Lower lobe of right lung (tissue), 2 donors: ENCODE data around the gene FAM219B. TPM values are rescaled to one million over a fixed set of nuclear protein-coding genes. Genes with fewer than 3 reads are reported as not detected.
"Not testable (repeated sequence)": the region's sequence is repeated elsewhere in the genome, so short reads cannot be mapped to it uniquely, and the experiment has no call there.

Source experiments
- ATAC-seq, 2 donors: fragments of 200-7000 bp; cut with Tn5 transposase; one replicate each; pipeline ENCODE4 v1.9.1; 2020 to 2022; ENCODE audit warnings: mild to moderate bottlenecking in 2 of 2, moderate library complexity in 2 of 2
- DNase-seq: peaks from one replicate; pipeline ENCODE4 v3.0.0-alpha.2; 2020
- H3K27ac ChIP-seq: fragments of 200-600 bp; one replicate; pipeline ENCODE4 v1.8.0; 2022
- H3K27me3 ChIP-seq: fragments of 200-600 bp; one replicate; pipeline ENCODE4 v1.8.0; 2022; ENCODE audit warnings: low read depth
- H3K36me3 ChIP-seq: fragments of 200-600 bp; one replicate; pipeline ENCODE4 v1.8.0; 2022; ENCODE audit warnings: mild to moderate bottlenecking
- H3K4me1 ChIP-seq: fragments of 200-600 bp; one replicate; pipeline ENCODE4 v1.8.0; 2022
- H3K4me3 ChIP-seq: fragments of 200-600 bp; one replicate; pipeline ENCODE4 v1.8.0; 2022; ENCODE audit warnings: mild to moderate bottlenecking
- H3K9me3 ChIP-seq: fragments of 200-600 bp; one replicate; pipeline ENCODE4 v1.8.0; 2022
- intact Hi-C: fragments of 100-400 bp; cut with DNase I; formaldehyde crosslinking; loops from one replicate; pipeline ENCODE4 v1.11.0; 2022
- total RNA-seq: library from RNA; stranded (reverse); fragmentation: NEBNext Ultra II Directional; extraction: Animal tissue kit (Norgen Biotek cat#: 25700); gene quantifications from one replicate; pipeline ENCODE4 v1.2.1, GENCODE V29; 2021
- TF ChIP-seq, protein P1 (sequence below): fragments of 200-600 bp; IDR thresholded peaks from one replicate; pipeline ENCODE4 v1.8.0; 2022; ENCODE audit warnings: antibody characterized with exemption, mild to moderate bottlenecking
- donor health status: DM: no; HTN: yes; CAD: no; lungs with severe emphysema.

The FAM219B gene
- total RNA-seq, 1 donor from 2014 or later: 92.2 TPM

DNA sequence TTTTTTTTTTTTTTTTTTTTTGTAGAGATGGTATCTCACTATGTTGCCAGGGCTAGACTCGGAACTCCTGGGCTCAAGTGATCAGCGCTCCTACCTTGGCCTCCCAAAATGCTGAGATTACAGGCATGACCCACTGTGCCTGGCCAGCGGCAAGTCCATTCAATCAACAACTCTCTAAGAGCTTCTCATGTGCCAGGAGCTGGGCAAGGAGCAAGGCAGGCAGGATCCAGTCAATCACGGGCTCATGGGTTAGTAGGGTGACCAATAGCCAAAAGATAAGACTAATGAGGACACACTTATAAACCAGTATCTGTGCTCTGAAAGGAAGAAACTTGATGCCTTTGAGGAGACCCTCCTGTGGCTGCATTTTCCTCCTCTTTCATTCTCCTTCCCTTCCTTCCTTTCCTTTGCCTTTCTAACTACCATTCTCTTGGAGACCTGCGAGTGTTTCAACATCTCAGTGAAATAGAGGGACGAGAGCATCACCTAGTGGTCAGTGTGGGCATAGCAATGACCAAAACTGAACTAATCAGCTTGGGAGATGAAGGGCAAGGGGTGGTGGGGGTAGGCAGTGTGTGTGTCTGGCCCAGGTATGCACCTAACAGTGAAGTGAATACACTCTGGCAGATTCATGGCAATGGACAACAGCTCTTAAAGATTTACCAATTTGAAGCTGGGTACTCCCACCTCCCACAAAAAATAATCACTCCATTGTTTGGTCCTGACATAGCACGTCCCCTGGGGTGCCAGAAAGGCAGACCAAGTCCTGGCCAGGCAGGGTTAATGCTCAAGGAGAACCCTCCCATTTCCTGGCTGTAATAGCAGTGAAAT lies 43.6 kb upstream of the FAM219B start:
- ATAC-seq (peak; percentile 83 to 88), DNase-seq (no peak)
- H3K27ac ChIP-seq: no peak overlapping the region
- H3K27me3 ChIP-seq: no peaks in the 10 kb centered on the region
- H3K9me3 ChIP-seq: no peaks in the 10 kb centered on the region
- no peaks in the 10 kb centered on the region for H3K36me3 ChIP-seq
- intact Hi-C loops: no loop called here
- no peak overlapping the region for H3K4me3 ChIP-seq
- peaks cover 19% of the 10 kb centered on the region for H3K4me1 ChIP-seq
- TF ChIP-seq, protein P1, sequence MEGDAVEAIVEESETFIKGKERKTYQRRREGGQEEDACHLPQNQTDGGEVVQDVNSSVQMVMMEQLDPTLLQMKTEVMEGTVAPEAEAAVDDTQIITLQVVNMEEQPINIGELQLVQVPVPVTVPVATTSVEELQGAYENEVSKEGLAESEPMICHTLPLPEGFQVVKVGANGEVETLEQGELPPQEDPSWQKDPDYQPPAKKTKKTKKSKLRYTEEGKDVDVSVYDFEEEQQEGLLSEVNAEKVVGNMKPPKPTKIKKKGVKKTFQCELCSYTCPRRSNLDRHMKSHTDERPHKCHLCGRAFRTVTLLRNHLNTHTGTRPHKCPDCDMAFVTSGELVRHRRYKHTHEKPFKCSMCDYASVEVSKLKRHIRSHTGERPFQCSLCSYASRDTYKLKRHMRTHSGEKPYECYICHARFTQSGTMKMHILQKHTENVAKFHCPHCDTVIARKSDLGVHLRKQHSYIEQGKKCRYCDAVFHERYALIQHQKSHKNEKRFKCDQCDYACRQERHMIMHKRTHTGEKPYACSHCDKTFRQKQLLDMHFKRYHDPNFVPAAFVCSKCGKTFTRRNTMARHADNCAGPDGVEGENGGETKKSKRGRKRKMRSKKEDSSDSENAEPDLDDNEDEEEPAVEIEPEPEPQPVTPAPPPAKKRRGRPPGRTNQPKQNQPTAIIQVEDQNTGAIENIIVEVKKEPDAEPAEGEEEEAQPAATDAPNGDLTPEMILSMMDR: peak; percentile 95

DNA sequence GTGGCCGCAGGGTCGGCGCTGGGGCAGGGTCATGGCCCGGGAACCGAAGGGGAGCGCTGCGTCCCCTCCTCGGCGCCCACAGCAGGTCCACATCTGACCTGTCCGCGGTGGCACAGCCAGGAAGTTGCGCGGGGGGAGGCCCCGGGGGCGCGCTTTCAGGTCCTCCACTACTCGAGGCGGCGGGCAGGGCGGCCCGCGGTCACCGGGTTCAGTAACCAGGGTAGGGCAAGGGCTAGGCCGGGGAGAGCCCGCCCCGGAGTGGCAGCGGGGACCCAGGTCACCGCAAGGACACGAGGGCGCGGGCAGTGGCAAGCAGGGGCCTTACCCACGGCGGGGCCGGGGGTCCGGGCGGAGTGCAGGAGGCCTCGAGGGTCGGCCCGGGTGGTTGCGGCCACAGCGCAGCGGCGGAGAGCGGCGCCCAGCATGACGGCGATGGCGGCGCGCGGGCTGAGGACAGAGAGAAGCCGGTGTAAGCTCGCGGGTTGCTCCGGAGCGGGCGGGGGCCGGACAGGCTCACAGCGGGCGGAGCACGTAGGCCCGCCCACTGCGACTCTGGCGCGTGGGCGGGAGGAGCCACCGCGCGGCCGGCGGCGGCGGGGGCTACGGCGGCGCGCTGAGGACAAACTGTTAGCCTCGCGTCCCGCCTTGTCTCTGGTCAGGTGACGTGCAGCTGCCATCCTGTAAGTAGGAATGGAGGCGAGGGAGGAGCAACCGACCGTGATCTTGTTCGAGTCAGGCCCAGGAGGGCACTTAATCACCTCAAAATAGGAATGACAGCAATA lies 31.1 kb upstream of the FAM219B start, which contains the start of gene COX5A:
COX5A (minus strand) TSS at position 484 of the 782 bp plus-strand sequence; CDS start at position 425, 59 bp downstream.
- Histone ChIP-seq H3K4me3 (peak within 1 kb of the TSS; percentile 98), H3K4me1 (peaks cover 37% of the 10 kb centered on the region), H3K27me3 (no peaks in the 10 kb centered on the region), H3K9me3 (no peaks in the 10 kb centered on the region), H3K27ac (peak within 1 kb of the TSS; percentile 95), H3K36me3 (no peaks in the 10 kb centered on the region)
- peak; percentile 97 for DNase-seq
- TF ChIP-seq, protein P1: no peak
- ATAC-seq: peak; percentile 99 to 100
- intact Hi-C loops: no loop called here

DNA sequence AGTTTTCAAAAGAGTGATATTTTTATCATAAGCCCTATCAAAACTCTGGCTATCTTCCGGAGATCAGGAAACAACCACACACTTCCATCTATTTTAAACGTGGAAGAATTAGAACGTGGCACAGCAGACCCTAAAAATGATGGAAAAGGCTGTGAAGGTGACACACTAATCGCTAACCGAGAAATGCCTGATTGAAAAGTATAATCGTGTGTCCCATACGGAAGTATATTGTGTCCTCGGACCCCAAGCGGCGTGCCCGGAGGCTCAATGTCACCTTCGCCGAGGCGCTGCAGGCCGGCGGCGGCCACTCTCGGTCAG lies 30.6 kb upstream of the FAM219B start:
- no peaks in the 10 kb centered on the region for H3K27me3 ChIP-seq
- no peaks in the 10 kb centered on the region for H3K36me3 ChIP-seq
- H3K4me3 ChIP-seq: peak overlapping the region; percentile 98
- intact Hi-C loops: no loop called here
- no peaks in the 10 kb centered on the region for H3K9me3 ChIP-seq
- H3K27ac ChIP-seq: peak overlapping the region; percentile 95
- ATAC-seq: no peak
- H3K4me1 ChIP-seq: peaks cover 37% of the 10 kb centered on the region
- TF ChIP-seq, protein P1: no peak
- no peak for DNase-seq

DNA sequence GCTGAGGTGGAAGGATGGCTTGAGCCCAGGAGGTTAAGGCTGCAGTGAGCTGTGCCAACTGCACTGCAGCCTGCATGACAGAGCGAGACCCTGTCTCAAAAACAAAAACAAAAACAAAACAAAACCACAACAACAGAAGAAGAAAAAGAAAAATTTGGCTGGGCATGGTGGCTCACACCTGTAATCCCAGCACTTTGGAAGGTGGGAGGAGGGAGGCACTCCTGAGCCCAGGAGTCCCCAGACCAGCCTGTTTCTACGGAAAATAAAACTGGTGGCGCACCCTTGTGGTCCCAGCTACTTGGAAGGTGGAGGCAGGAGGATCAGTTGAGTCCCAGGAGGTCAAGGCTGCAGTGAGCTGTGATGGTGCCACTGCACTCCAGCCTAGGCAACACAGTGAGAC lies 28.5 kb upstream of the FAM219B start:
- H3K4me1 ChIP-seq: peaks cover 37% of the 10 kb centered on the region
- H3K27ac ChIP-seq, H3K9me3 ChIP-seq, ATAC-seq, DNase-seq, H3K4me3 ChIP-seq, intact Hi-C loops, H3K27me3 ChIP-seq: not testable (repeated sequence)
- H3K36me3 ChIP-seq: peaks cover 13% of the 10 kb centered on the region

DNA sequence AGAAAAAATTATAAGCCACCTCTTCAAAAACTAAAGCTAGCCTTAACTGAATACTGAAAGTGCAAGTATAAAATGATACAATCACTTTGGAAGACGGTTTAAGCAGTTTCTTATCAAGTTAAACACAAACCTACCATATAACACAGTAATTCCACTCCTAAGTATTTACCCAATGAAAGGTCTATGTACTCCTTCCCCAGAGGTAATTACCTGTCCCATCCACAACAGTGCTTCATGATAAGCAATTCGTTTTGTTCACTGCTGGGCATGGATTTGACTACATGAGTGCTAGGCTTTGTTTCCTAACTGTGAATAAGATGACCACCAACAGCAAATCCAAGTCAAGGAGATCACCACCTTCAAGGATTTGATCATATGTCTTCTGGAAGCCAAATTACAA lies 26.9 kb upstream of the FAM219B start:
- H3K36me3 ChIP-seq: peaks cover 28% of the 10 kb centered on the region
- H3K27me3 ChIP-seq: no peaks in the 10 kb centered on the region
- H3K4me3 ChIP-seq: no peak overlapping the region
- H3K27ac ChIP-seq: no peak overlapping the region
- intact Hi-C loops: no loop called here
- H3K9me3 ChIP-seq: no peaks in the 10 kb centered on the region
- peaks cover 37% of the 10 kb centered on the region for H3K4me1 ChIP-seq
- DNase-seq (no peak), ATAC-seq (no peak)
- TF ChIP-seq, protein P1: no peak

DNA sequence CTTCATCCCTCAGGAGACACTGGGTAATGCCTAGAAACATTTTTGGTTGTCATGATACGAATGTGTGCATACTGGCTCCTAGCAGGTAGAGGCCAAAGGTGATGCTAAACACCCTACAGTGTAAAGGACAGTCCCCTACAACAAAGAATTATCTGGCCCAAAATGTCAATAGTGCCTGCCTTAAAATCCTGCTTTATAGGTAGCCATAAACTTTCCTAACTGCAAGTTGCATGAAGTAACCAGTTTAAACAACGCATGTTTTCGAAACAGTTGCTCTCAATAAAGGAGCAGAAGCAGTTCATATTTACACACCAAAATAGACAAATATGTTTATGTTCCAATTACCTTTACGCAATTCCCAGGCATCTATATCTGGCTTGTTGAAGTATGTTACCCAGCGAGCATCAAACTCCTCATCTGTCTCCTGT lies 22.1 kb upstream of the FAM219B start:
- intact Hi-C loops: no loop called here
- no peaks in the 10 kb centered on the region for H3K27me3 ChIP-seq
- no peak overlapping the region for H3K4me3 ChIP-seq
- H3K36me3 ChIP-seq: peaks cover 76% of the 10 kb centered on the region
- no peak overlapping the region for H3K27ac ChIP-seq
- TF ChIP-seq, protein P1: no peak
- ATAC-seq (no peak), DNase-seq (no peak)
- peaks cover 5% of the 10 kb centered on the region for H3K4me1 ChIP-seq
- no peaks in the 10 kb centered on the region for H3K9me3 ChIP-seq
